ENCODE results near the gene TRIM56.
"Not testable (repeated sequence)": the region's sequence is repeated elsewhere in the genome, so short reads cannot be mapped to it uniquely, and the experiment has no call there.

TRIM56 gene

DNA sequence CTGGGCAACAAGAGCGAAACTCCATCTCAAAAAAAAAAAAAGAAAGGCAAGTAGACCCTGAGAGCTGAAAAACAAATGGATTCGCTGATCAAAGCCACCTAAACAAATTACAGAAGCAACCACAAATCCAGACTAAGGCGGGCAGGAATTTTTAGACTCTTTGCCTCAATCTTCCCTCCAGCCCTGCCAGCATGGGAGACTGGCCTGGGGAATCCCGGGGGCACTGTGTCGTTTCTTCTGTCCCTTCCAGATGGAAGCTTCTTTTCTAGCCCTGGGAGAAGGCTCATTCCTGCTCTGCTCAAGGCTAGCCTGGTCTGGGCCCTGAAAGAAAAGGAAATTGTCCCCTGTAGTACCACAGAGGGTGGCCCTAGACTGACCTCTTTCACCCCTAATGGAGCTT is 26.0 kb downstream of the TRIM56 start:
- WGBS (ENCODE audit: insufficient coverage, insufficient read length) = no CpG with 5 or more reads among the region's 5 CpGs
- H3K27ac ChIP-seq (ENCODE audit: low read length) = no peak overlapping the region

DNA sequence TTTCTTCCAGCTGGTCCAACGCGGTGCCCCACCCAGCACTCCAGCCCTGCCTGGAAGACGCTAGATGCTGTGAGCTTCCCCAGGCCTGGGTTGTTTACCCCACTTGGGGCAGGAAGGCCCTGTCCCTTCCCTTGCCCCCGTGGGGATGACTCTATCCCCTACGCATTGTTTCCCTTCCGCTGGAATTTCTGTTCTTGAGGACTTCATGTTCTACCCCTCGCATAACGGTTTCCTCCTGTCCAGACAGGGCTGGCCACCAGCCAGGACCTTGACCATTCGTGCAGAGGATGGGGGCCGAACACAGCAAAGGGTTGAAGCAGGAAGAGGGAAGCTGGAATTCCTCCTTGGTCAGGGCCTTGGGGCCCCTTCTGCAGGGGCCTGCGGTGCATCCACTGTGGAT is 27.0 kb downstream of the TRIM56 start:
- no peaks in the 10 kb centered on the region for H3K36me3 ChIP-seq (ENCODE audit: control insufficient read depth, insufficient read depth, low read length)
- no CpG with 5 or more reads among the region's 11 CpGs for WGBS (ENCODE audit: insufficient coverage, insufficient read length)
- no peaks in the 10 kb centered on the region for H3K9me3 ChIP-seq (ENCODE audit: control insufficient read depth, insufficient read depth, low read length)
- no peak overlapping the region for H3K27ac ChIP-seq (ENCODE audit: low read length)
- H3K27me3 ChIP-seq (ENCODE audit: control insufficient read depth, insufficient read depth, low read length) = no peaks in the 10 kb centered on the region
- no peaks in the 10 kb centered on the region; the same call in 1 of the 2 replicates for H3K4me1 ChIP-seq (ENCODE audit: control insufficient read depth, insufficient read depth, low read length)
- H3K4me3 ChIP-seq (ENCODE audit: low read length) = no peak overlapping the region
- DNase-seq (ENCODE audit: low read depth, low spot score) = no peak

More for the DNA sequence above, 26.0 kb downstream of the TRIM56 start:
- no peaks in the 10 kb centered on the region for H3K27me3 ChIP-seq (ENCODE audit: control insufficient read depth, insufficient read depth, low read length)
- DNase-seq (ENCODE audit: low read depth, low spot score) = no peak
- H3K4me1 ChIP-seq (ENCODE audit: control insufficient read depth, insufficient read depth, low read length) = no peaks in the 10 kb centered on the region; the same call in 1 of the 2 replicates
- no peak overlapping the region for H3K4me3 ChIP-seq (ENCODE audit: low read length)
- H3K36me3 ChIP-seq (ENCODE audit: control insufficient read depth, insufficient read depth, low read length) = no peaks in the 10 kb centered on the region
- H3K9me3 ChIP-seq (ENCODE audit: control insufficient read depth, insufficient read depth, low read length) = no peaks in the 10 kb centered on the region

DNA sequence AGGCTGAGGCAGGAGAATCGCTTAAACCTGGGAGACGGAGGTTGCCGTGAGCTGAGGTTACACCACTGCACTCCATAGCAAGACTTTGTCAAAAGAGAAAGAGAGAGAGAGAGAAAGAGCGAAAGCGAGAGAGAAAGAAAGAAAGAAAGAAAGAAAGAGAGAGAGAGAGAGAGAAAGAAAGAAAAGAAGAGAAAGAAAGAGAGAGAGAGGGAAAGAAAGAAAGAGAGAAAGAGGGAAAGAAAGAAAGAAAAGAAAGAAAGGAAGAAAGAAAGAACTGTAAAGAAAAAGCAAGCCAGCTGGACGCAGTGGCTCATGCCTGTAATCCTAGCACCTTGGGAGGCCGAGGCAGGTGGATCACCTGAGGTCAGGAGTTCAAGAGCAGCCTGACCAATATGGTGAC is 27.9 kb downstream of the TRIM56 start:
- not testable (repeated sequence) for H3K9me3 ChIP-seq (ENCODE audit: control insufficient read depth, insufficient read depth, low read length); H3K27me3 ChIP-seq (ENCODE audit: control insufficient read depth, insufficient read depth, low read length); H3K36me3 ChIP-seq (ENCODE audit: control insufficient read depth, insufficient read depth, low read length); DNase-seq (ENCODE audit: low read depth, low spot score); H3K27ac ChIP-seq (ENCODE audit: low read length); H3K4me3 ChIP-seq (ENCODE audit: low read length); H3K4me1 ChIP-seq (ENCODE audit: control insufficient read depth, insufficient read depth, low read length)
- WGBS (ENCODE audit: insufficient coverage, insufficient read length) = no CpG with 5 or more reads among the region's 7 CpGs

DNA sequence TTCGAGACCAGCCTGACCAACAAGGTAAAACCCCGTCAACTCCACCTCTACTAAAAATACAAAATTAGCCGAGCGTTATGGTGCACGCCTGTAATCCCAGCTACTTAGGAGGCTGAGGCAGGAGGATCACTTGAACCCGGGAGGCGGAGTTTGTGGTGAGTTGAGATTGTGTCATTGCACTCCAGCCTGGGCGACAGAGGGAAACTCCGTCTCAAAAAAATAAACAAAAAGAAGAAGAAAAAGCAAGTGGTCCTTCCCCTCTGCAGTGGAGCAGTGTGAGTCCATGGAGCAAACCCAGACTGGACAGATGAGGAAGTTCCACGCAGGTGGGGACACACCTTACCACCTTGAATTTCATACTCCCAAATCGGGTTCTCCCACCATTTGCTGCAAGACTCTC is 28.6 kb downstream of the TRIM56 start:
- DNase-seq (ENCODE audit: low read depth, low spot score) = no peak
- no peaks in the 10 kb centered on the region for H3K36me3 ChIP-seq (ENCODE audit: control insufficient read depth, insufficient read depth, low read length)
- no peak overlapping the region for H3K27ac ChIP-seq (ENCODE audit: low read length)
- no CpG with 5 or more reads among the region's 11 CpGs for WGBS (ENCODE audit: insufficient coverage, insufficient read length)
- no peaks in the 10 kb centered on the region for H3K27me3 ChIP-seq (ENCODE audit: control insufficient read depth, insufficient read depth, low read length)
- no peak overlapping the region for H3K4me3 ChIP-seq (ENCODE audit: low read length)
- H3K9me3 ChIP-seq (ENCODE audit: control insufficient read depth, insufficient read depth, low read length) = no peaks in the 10 kb centered on the region
- H3K4me1 ChIP-seq (ENCODE audit: control insufficient read depth, insufficient read depth, low read length) = no peaks in the 10 kb centered on the region; the same call in 1 of the 2 replicates

DNA sequence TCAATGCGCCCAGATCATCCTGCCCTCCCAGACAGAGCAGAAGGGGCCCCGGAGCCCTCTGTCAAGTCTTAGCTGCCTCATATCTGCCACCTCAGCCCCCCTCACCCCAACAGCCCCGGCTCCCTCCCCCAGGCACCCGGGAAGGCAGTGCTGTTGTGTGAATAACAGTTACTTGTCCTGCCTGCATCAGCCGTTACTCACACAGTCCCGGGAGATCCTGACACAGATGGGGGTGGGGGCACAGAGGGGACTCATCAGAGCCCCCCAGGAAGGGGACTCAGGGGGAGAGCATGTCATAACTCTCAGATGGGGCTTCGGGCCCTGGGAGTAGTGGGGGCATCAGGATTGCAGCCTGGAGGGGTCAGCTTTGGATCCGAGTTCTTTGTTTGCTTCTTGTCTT is 29.2 kb downstream of the TRIM56 start:
- WGBS (ENCODE audit: insufficient coverage, insufficient read length) = no CpG with 5 or more reads among the region's 8 CpGs

DNA sequence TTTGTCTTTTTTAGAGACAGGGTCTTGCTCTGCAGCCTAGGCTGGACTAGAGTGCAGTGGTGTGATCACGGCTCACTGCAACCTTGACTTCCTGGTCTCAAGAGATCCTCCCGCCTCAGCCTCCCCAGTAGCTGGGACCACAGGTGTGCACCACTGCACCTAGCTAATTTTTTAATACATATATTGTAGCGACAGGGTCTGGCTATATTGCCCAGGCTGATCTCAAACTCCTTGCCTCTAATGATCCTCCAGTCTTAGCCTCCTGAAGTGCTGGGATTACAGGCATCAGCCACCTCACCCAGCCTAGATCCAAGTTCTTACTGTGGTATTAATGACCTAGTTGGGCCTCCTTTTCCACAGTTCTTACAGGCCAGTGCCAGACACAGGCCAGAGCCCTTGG is 29.9 kb downstream of the TRIM56 start:
- H3K36me3 ChIP-seq (ENCODE audit: control insufficient read depth, insufficient read depth, low read length) = no peaks in the 10 kb centered on the region
- H3K4me3 ChIP-seq (ENCODE audit: low read length) = no peak overlapping the region
- no CpG with 5 or more reads among the region's 3 CpGs for WGBS (ENCODE audit: insufficient coverage, insufficient read length)
- H3K27me3 ChIP-seq (ENCODE audit: control insufficient read depth, insufficient read depth, low read length) = no peaks in the 10 kb centered on the region
- no peaks in the 10 kb centered on the region for H3K9me3 ChIP-seq (ENCODE audit: control insufficient read depth, insufficient read depth, low read length)
- H3K4me1 ChIP-seq (ENCODE audit: control insufficient read depth, insufficient read depth, low read length) = 0 out of 2 replicates have a peak, but pooled peaks cover 2% of the 10 kb centered on the region
- H3K27ac ChIP-seq (ENCODE audit: low read length) = no peak overlapping the region
- DNase-seq (ENCODE audit: low read depth, low spot score) = no peak

More for the DNA sequence above, 29.2 kb downstream of the TRIM56 start:
- Histone ChIP-seq H3K4me3 (ENCODE audit: low read length) (no peak overlapping the region), H3K9me3 (ENCODE audit: control insufficient read depth, insufficient read depth, low read length) (no peaks in the 10 kb centered on the region), H3K27me3 (ENCODE audit: control insufficient read depth, insufficient read depth, low read length) (no peaks in the 10 kb centered on the region), H3K27ac (ENCODE audit: low read length) (no peak overlapping the region), H3K36me3 (ENCODE audit: control insufficient read depth, insufficient read depth, low read length) (no peaks in the 10 kb centered on the region), H3K4me1 (ENCODE audit: control insufficient read depth, insufficient read depth, low read length) (no peaks in the 10 kb centered on the region)
- DNase-seq (ENCODE audit: low read depth, low spot score) = no peak

DNA sequence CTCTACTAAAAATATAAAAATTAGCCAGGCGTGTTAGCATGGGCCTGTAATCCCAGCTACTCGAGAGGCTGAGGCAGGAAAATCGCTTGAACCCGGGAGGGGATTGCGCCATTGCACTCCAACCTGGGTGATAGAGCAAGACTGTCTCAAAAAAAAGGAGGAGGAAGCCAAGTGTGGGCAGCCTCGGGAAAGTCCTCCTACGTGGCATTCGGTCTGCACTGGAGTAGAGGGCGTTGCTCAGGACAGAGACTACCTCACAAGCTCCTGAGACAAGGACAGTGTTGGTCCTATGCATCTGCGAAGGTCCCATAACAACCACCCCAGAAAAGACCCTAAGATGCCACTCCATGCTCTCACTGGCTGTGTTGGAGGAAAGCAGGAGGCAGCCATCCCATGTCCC is 31.6 kb downstream of the TRIM56 start:
- H3K4me1 ChIP-seq (ENCODE audit: control insufficient read depth, insufficient read depth, low read length) = 0 out of 2 replicates have a peak, but pooled peaks cover 3% of the 10 kb centered on the region
- H3K4me3 ChIP-seq (ENCODE audit: low read length) = no peak overlapping the region
- no CpG with 5 or more reads among the region's 10 CpGs for WGBS (ENCODE audit: insufficient coverage, insufficient read length)
- no peaks in the 10 kb centered on the region for H3K27me3 ChIP-seq (ENCODE audit: control insufficient read depth, insufficient read depth, low read length)
- no peak for DNase-seq (ENCODE audit: low read depth, low spot score)
- H3K9me3 ChIP-seq (ENCODE audit: control insufficient read depth, insufficient read depth, low read length) = no peaks in the 10 kb centered on the region
- no peak overlapping the region for H3K27ac ChIP-seq (ENCODE audit: low read length)
- no peaks in the 10 kb centered on the region for H3K36me3 ChIP-seq (ENCODE audit: control insufficient read depth, insufficient read depth, low read length)

DNA sequence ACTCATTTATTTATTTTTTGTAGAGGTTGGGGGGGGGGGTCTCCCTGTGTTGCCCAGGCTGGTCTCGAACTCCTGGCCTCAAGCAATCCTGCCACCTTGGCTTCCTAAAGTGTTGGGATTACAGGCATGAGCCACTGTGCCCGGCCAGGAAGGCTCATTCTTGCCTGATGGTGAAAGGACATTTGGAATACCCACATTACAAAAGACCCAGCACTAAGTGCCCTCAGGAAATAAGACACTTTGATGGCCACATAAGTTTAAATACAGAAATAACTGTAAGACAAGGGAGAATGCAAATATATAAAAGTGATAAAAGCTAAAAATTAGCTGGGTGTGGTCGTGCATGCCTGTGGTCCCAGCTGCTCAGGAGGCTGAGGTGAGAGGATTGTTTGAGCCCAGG is 33.6 kb downstream of the TRIM56 start:
- no peaks in the 10 kb centered on the region for H3K9me3 ChIP-seq (ENCODE audit: control insufficient read depth, insufficient read depth, low read length)
- H3K4me1 ChIP-seq (ENCODE audit: control insufficient read depth, insufficient read depth, low read length) = 0 out of 2 replicates have a peak, but pooled peaks cover 4% of the 10 kb centered on the region
- DNase-seq (ENCODE audit: low read depth, low spot score) = no peak
- no peak overlapping the region for H3K4me3 ChIP-seq (ENCODE audit: low read length)
- no CpG with 5 or more reads among the region's 3 CpGs for WGBS (ENCODE audit: insufficient coverage, insufficient read length)
- H3K27ac ChIP-seq (ENCODE audit: low read length) = no peak overlapping the region
- no peaks in the 10 kb centered on the region for H3K36me3 ChIP-seq (ENCODE audit: control insufficient read depth, insufficient read depth, low read length)
- H3K27me3 ChIP-seq (ENCODE audit: control insufficient read depth, insufficient read depth, low read length) = no peaks in the 10 kb centered on the region

DNA sequence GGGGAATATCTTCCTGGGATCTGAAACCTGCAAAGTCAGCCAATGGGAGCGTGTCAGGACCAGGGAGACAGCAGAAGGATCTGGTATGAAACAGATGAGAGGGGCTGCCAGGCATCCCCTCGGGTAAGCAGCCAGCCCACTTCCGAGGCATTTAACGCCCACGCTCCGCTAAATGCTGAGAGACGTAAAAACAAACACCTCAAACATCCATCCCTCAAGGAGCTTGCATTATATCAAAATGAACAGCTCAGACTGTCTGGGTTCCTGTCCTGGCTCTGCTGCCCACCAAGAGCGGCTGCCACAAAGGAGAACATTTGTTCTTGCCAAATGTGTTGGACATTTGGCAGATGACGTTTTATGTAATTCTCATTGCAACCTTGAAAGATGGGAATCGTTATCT is 34.6 kb downstream of the TRIM56 start:
- Histone ChIP-seq H3K27ac (ENCODE audit: low read length) (no peak overlapping the region), H3K4me3 (ENCODE audit: low read length) (no peak overlapping the region), H3K4me1 (ENCODE audit: control insufficient read depth, insufficient read depth, low read length) (0 out of 2 replicates have a peak, but pooled peaks cover 4% of the 10 kb centered on the region), H3K36me3 (ENCODE audit: control insufficient read depth, insufficient read depth, low read length) (no peaks in the 10 kb centered on the region), H3K9me3 (ENCODE audit: control insufficient read depth, insufficient read depth, low read length) (no peaks in the 10 kb centered on the region), H3K27me3 (ENCODE audit: control insufficient read depth, insufficient read depth, low read length) (no peaks in the 10 kb centered on the region)
- no peak for DNase-seq (ENCODE audit: low read depth, low spot score)
- no CpG with 5 or more reads among the region's 10 CpGs for whole genome bisulfite sequencing (ENCODE audit: insufficient coverage, insufficient read length)

DNA sequence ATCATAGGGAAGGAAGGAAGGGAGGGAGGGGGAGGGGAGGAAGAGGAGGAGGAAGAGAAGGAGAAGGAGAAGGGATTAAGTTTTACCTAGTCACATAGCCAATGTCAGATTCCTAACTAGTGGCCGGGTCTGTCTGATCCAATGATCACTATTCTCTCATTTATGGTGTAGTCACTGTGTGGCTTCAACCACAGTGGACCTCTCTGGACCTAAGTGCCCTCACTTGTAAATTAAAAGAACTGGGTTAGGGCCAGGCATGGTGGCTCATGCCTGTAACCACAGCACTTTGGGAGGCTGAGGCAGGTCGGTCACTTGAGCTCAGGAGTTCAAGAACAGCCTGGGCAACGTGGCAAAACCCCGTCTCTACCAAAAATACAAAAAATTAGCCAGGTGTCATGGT is 35.0 kb downstream of the TRIM56 start:
- Histone ChIP-seq H3K4me1 (ENCODE audit: control insufficient read depth, insufficient read depth, low read length) (0 out of 2 replicates have a peak, but pooled peaks cover 4% of the 10 kb centered on the region), H3K36me3 (ENCODE audit: control insufficient read depth, insufficient read depth, low read length) (no peaks in the 10 kb centered on the region), H3K27me3 (ENCODE audit: control insufficient read depth, insufficient read depth, low read length) (no peaks in the 10 kb centered on the region), H3K9me3 (ENCODE audit: control insufficient read depth, insufficient read depth, low read length) (no peaks in the 10 kb centered on the region), H3K27ac (ENCODE audit: low read length) (no peak overlapping the region), H3K4me3 (ENCODE audit: low read length) (no peak overlapping the region)
- DNase-seq (ENCODE audit: low read depth, low spot score) = no peak
- no CpG with 5 or more reads among the region's 4 CpGs for WGBS (ENCODE audit: insufficient coverage, insufficient read length)

DNA sequence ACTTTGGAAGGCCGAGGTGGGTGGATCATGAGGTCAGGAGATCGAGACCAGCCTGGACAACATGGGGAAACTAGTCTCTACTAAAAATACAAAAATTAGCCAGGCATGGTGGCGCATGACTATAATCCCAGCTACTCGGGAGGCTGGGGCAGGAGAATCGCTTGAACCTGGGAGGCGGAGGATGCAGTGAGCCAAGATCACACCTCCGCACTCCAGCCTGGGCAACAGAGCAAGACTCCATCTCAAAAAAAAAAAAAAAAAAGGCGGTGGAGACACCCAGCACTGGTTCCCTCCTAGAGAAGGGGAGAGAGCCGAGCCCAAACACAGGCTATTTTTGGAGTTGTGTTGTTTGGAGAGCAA is 36.3 kb downstream of the TRIM56 start:
- no CpG with 5 or more reads among the region's 9 CpGs for WGBS (ENCODE audit: insufficient coverage, insufficient read length)
- not testable (repeated sequence) for DNase-seq (ENCODE audit: low read depth, low spot score); H3K4me3 ChIP-seq (ENCODE audit: low read length)

More for the DNA sequence above, 36.3 kb downstream of the TRIM56 start:
- not testable (repeated sequence) for H3K9me3 ChIP-seq (ENCODE audit: control insufficient read depth, insufficient read depth, low read length); H3K36me3 ChIP-seq (ENCODE audit: control insufficient read depth, insufficient read depth, low read length); H3K27me3 ChIP-seq (ENCODE audit: control insufficient read depth, insufficient read depth, low read length); H3K4me1 ChIP-seq (ENCODE audit: control insufficient read depth, insufficient read depth, low read length); H3K27ac ChIP-seq (ENCODE audit: low read length)

All from iPS DF 6.9 (cell line).